Lung (tissue), 12 donors: Measurements from ENCODE around the gene CAMKK2. TPM values are rescaled to one million over a fixed set of nuclear protein-coding genes. Genes with fewer than 3 reads are reported as not detected.
"Not testable (repeated sequence)": the region's sequence is repeated elsewhere in the genome, so short reads cannot be mapped to it uniquely, and the experiment has no call there.

Source experiments
- ATAC-seq: fragments of 200-7000 bp; cut with Tn5 transposase; one replicate; pipeline ENCODE4 v1.9.1; 2020; ENCODE audit warnings: moderate number of reproducible peaks; ENCODE audit not compliant: insufficient read depth, low FRiP score
- DNase-seq, 3 donors: peaks; one replicate each; pipeline ENCODE4 v3.0.0-alpha.2; 2013 to 2017
- H3K27ac ChIP-seq, 2 donors: one replicate each; pipeline ENCODE4 v1.5.1; 2013; ENCODE audit warnings: mild to moderate bottlenecking in 2 of 2, moderate library complexity in 2 of 2, control low read depth in 1 of 2, inconsistent platforms in 1 of 2, low read depth in 1 of 2, low read length in 1 of 2
- H3K27me3 ChIP-seq, 3 donors: one replicate each; pipeline ENCODE4 v1.5.1; 2013; ENCODE audit warnings: low read length in 2 of 3; ENCODE audit not compliant: control insufficient read depth in 3 of 3, insufficient read depth in 3 of 3
- H3K36me3 ChIP-seq, 4 donors: one replicate each; pipeline ENCODE4 v1.5.1; 2013; ENCODE audit warnings: low read length in 4 of 4, mild to moderate bottlenecking in 1 of 4, moderate library complexity in 1 of 4; ENCODE audit not compliant: control insufficient read depth in 4 of 4, insufficient read depth in 4 of 4
- H3K4me1 ChIP-seq, 5 donors: one replicate each; pipeline ENCODE4 v1.5.1; 2013; ENCODE audit warnings: low read length in 5 of 5, mild to moderate bottlenecking in 2 of 5, moderate library complexity in 1 of 5; ENCODE audit not compliant: control insufficient read depth in 5 of 5, insufficient read depth in 5 of 5
- H3K4me3 ChIP-seq: one replicate; pipeline ENCODE4 v1.5.1; 2013; ENCODE audit warnings: mild to moderate bottlenecking, control low read depth, moderate library complexity
- H3K9ac ChIP-seq, 2 donors: one replicate each; pipeline ENCODE4 v1.5.1; 2013; ENCODE audit warnings: low read length in 2 of 2, control low read depth in 1 of 2; ENCODE audit not compliant: insufficient read depth in 1 of 2
- H3K9me3 ChIP-seq, 4 donors: one replicate each; pipeline ENCODE4 v1.5.1; 2013; ENCODE audit warnings: low read length in 3 of 4, mild to moderate bottlenecking in 1 of 4, moderate library complexity in 1 of 4; ENCODE audit not compliant: control insufficient read depth in 4 of 4, insufficient read depth in 3 of 4
- WGBS, 2 donors: extraction: QIAGEN DNeasy Blood & Tissue Kit; methylation state at CpG; one replicate each; pipeline ENCODE4 v1.1.7; 2013; 5-methylcytosine and 5-hydroxymethylcytosine counted together
- polyA plus RNA-seq, 2 donors: library from polyadenylated mRNA; stranded (reverse); fragments of 200-250 nt; gene quantifications; one replicate each; pipeline ENCODE4 v1.2.1, GENCODE V29; 2013
- total RNA-seq, 2 donors: library from RNA; depleted of rRNA in 1 of 2; stranded (reverse); fragments of >200 nt in 1 of 2; gene quantifications; one replicate each; pipeline ENCODE4 v1.2.1, GENCODE V29; 2014 to 2021
- TF ChIP-seq, protein P1 (sequence below): IDR thresholded peaks from 2 replicates; pipeline ENCODE4 v1.5.1; 2012; ENCODE audit warnings: mild to moderate bottlenecking; ENCODE audit errors: control extremely low read depth, extremely low read depth
- donor health status: control.
- donor health status: control.
- donor health status: Bipolar disorder and iron deficiency.
- donor health status: healthy.
- donor health status: DM: yes; HTN: yes; CAD: no.

Gene CAMKK2
- total and polyA plus RNA-seq, 4 donors: 12.0 to 46.3 (median 36.0) TPM

DNA sequence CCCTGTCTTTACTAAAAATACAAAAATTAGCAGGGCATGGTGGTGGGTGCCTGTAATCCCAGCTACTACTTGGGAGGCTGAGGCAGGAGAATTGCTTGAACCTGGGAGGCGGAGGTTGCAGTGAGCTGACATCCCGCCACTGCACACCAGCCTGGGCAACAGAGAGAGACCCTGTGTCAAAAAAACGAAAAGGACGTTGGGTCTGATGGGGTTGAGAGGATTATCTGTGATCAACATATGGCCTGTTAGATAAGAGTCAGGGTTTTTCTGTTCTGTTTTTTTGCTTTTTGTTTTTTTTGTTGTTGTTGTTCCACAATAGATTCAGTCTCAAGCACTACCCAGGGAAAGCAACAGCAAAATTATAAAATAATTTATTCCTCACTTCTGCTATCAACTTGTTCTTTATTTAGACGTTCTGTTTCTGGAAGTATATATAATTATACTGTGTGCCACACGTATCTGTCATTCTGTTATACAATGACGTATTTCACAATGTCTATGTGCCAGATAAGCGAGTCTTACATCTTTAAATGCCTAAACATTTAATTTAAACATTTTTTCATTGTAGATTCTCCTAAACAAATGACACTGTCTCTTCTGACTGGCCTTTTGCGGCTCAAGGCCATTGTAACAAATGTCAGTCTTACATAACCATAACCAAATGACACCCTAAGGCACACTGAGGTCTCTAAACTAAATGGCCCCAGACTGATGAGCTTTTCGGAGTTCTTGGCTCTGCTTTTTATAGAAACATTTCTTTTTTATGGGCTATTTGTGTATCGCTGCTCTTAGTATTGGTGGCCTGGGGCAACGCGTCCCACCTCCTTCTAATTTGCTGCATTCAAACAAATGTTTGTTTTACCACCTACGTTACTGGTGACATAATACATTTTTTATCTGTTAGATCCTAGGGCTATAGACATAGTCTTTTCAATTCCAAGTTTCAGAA is 93.8 kb downstream of the CAMKK2 start:
- Histone ChIP-seq H3K27ac (no peak overlapping the region), H3K9me3 (no peaks in the 10 kb centered on the region), H3K4me3 (no peak overlapping the region), H3K36me3 (no peaks in the 10 kb centered on the region), H3K4me1 (peaks cover 0 to 10% (median 0%) of the 10 kb centered on the region in 5 donors), H3K27me3 (no peaks in the 10 kb centered on the region), H3K9ac (no peak overlapping the region)
- WGBS, 2 donors: 64 to 71% methylated on average over 14 of the region's 14 CpGs
- TF ChIP-seq, protein P1, sequence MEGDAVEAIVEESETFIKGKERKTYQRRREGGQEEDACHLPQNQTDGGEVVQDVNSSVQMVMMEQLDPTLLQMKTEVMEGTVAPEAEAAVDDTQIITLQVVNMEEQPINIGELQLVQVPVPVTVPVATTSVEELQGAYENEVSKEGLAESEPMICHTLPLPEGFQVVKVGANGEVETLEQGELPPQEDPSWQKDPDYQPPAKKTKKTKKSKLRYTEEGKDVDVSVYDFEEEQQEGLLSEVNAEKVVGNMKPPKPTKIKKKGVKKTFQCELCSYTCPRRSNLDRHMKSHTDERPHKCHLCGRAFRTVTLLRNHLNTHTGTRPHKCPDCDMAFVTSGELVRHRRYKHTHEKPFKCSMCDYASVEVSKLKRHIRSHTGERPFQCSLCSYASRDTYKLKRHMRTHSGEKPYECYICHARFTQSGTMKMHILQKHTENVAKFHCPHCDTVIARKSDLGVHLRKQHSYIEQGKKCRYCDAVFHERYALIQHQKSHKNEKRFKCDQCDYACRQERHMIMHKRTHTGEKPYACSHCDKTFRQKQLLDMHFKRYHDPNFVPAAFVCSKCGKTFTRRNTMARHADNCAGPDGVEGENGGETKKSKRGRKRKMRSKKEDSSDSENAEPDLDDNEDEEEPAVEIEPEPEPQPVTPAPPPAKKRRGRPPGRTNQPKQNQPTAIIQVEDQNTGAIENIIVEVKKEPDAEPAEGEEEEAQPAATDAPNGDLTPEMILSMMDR: no peak
- ATAC-seq (no peak), DNase-seq (peak in 2 of 3 donors; percentile 21 to 28)

DNA sequence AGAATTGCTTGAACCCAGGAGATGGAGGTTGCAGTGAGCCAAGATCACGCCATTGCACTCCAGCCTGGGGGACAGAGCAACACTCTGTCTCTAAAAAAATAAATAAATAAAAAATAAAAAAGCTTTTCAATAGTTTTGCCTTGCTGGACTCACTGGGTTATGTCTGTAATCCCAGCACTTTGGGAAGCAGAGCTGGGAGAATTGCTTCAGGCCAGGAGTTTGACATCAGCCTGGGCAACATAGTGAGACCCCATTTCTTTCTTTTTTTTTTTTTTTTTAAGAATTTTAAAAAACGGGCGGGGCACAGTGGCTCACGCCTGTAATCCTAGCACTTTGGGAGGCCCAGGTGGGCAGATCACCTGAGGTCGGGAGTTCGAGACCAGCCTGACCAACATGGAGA is 95.4 kb downstream of the CAMKK2 start:
- WGBS, 2 donors: 96 to 97% methylated on average over 6 of the region's 6 CpGs
- H3K27me3 ChIP-seq, DNase-seq, H3K9ac ChIP-seq, H3K4me3 ChIP-seq, H3K4me1 ChIP-seq, H3K36me3 ChIP-seq, H3K27ac ChIP-seq, ATAC-seq, H3K9me3 ChIP-seq: not testable (repeated sequence)

DNA sequence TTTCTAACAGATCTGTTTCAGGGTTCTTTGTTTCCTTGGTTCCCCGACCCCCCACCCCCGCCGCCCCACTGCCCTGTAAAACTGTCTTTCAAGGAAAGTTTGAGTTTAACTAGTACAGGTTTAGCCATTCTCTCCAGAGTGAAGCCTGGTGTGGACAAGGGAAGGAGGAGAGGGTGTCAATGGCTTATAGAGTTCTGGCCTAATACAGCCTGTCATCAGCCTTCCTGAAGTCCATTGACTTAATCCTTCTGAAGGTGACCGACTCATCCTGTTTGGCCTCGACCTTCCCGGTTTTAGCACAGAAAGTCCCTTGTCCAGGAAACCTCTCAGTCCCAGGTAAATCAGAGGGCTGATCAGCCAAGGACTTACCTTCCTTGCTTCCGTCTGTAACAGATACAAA is 97.6 kb downstream of the CAMKK2 start:
- TF ChIP-seq, protein P1: no peak
- Histone ChIP-seq H3K27me3 (no peaks in the 10 kb centered on the region), H3K36me3 (no peaks in the 10 kb centered on the region), H3K27ac (no peak overlapping the region), H3K9ac (no peak overlapping the region), H3K4me3 (no peak overlapping the region), H3K9me3 (no peaks in the 10 kb centered on the region), H3K4me1 (peaks cover 0 to 10% (median 0%) of the 10 kb centered on the region in 5 donors)
- no peak for DNase-seq
- no peak for ATAC-seq
- 75 to 77% methylated on average over 7 of the region's 7 CpGs for WGBS, 2 donors

DNA sequence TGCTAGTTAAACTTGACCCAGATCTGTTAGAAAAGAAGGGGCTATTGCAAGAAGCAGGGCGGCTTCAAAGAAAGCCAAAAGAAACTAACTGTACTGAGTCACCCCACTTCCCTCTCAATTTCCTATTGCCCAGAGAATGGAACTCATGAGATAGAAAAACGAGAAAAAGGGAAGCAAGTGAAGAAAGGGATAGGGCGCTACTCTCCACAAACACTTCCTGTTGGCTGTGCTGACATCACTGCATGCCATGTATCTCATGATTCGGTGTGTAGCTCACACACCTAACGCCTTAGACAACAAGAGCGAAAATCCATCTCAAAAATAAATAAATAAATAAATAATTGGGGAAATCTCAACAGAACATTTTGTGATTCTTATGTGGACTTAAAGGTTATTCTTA is 99.6 kb downstream of the CAMKK2 start:
- no peak overlapping the region for H3K27ac ChIP-seq
- H3K27me3 ChIP-seq: no peaks in the 10 kb centered on the region
- ATAC-seq: no peak
- DNase-seq: peak in 1 of 3 donors; percentile 26
- no peaks in the 10 kb centered on the region for H3K4me1 ChIP-seq
- TF ChIP-seq, protein P1: no peak
- H3K4me3 ChIP-seq: no peak overlapping the region
- H3K9ac ChIP-seq: no peak overlapping the region
- no peaks in the 10 kb centered on the region for H3K36me3 ChIP-seq
- no peaks in the 10 kb centered on the region for H3K9me3 ChIP-seq
- 24 to 52% methylated on average over 6 of the region's 6 CpGs for WGBS, 2 donors
